HG03354 (cell line): ENCODE results near the gene HBE1.
"Not testable (repeated sequence)": the region's sequence is repeated elsewhere in the genome, so short reads cannot be mapped to it uniquely, and the experiment has no call there.

ENCODE experiments used
- ATAC-seq: cut with Tn5 transposase; IDR thresholded peaks from one replicate; pipeline ENCODE4 v1.9.1; 2021; ENCODE audit warnings: mild to moderate bottlenecking; ENCODE audit not compliant: unreplicated experiment, poor library complexity, severe bottlenecking

Gene HBE1

GRCh38 chr11:5254646-5255413 is 14.9 kb downstream of the HBE1 start, which contains the start of gene HBG2:
HBG2 (minus strand) TSS chr11:5254781; CDS start chr11:5254728, 53 bp downstream.
- not testable (repeated sequence) for ATAC-seq

GRCh38 chr11:5254023-5254422 is 15.7 kb downstream of the HBE1 start:
- not testable (repeated sequence) for ATAC-seq

GRCh38 chr11:5253440-5253839 is 16.3 kb downstream of the HBE1 start:
- not testable (repeated sequence) for ATAC-seq

- no peak for ATAC-seq
These were observed 16.9 kb downstream of the HBE1 start for GRCh38 chr11:5252919-5253265.

- ATAC-seq, result no peak
These were observed 17.4 kb downstream of the HBE1 start for GRCh38 chr11:5252192-5252918.

- ATAC-seq, result no peak
These were observed 18.0 kb downstream of the HBE1 start for GRCh38 chr11:5251746-5252145.

- no peak for ATAC-seq
These were observed 19.1 kb downstream of the HBE1 start for GRCh38 chr11:5250543-5251204.

- not testable (repeated sequence) for ATAC-seq
These were observed 19.8 kb downstream of the HBE1 start, which contains the start of gene HBG1 for GRCh38 chr11:5249807-5250396. HBG1 (minus strand) TSS chr11:5249857; CDS start chr11:5249804, 53 bp downstream.

- ATAC-seq, result not testable (repeated sequence)
These were observed 21.2 kb downstream of the HBE1 start for GRCh38 chr11:5248498-5248897.

GRCh38 chr11:5247472-5248192 is 22.1 kb downstream of the HBE1 start:
- ATAC-seq, result no peak

GRCh38 chr11:5246772-5247471 is 22.8 kb downstream of the HBE1 start:
- no peak for ATAC-seq

- ATAC-seq, result no peak
These were observed 24.6 kb downstream of the HBE1 start for GRCh38 chr11:5245155-5245554.

- ATAC-seq, result no peak
These were observed 25.9 kb downstream of the HBE1 start for GRCh38 chr11:5243816-5244180.

- no peak for ATAC-seq
These were observed 26.6 kb downstream of the HBE1 start for GRCh38 chr11:5242933-5243815.

GRCh38 chr11:5242208-5242607 is 27.5 kb downstream of the HBE1 start:
- ATAC-seq, result no peak

- no peak for ATAC-seq
These were observed 28.3 kb downstream of the HBE1 start for GRCh38 chr11:5241458-5241857.

GRCh38 chr11:5240458-5240857 is 29.3 kb downstream of the HBE1 start:
- ATAC-seq, result no peak

GRCh38 chr11:5240056-5240455 is 29.7 kb downstream of the HBE1 start:
- no peak for ATAC-seq
